Progenitor cell of endocrine pancreas (in vitro differentiated cells): ENCODE measurements around the gene SCN8A. TPM values are rescaled to one million over a fixed set of nuclear protein-coding genes. Genes with fewer than 3 reads are reported as not detected.
"Not testable (repeated sequence)": the region's sequence is repeated elsewhere in the genome, so short reads cannot be mapped to it uniquely, and the experiment has no call there.

Experiments
- DNase-seq: peaks from one replicate; pipeline ENCODE4 v3.0.0; 2021; ENCODE audit warnings: low spot score; ENCODE audit not compliant: unreplicated experiment
- H3K27ac Mint-ChIP-seq: 2 replicates; pipeline ENCODE4 v1.8.0; 2021; ENCODE audit warnings: mild to moderate bottlenecking, moderate library complexity, mixed read lengths
- H3K27me3 Mint-ChIP-seq: 2 replicates; pipeline ENCODE4 v1.8.0; 2021; ENCODE audit warnings: mixed read lengths
- H3K36me3 Mint-ChIP-seq: 2 replicates; pipeline ENCODE4 v1.8.0; 2022; ENCODE audit warnings: mixed read lengths; ENCODE audit not compliant: insufficient read depth
- H3K4me1 Mint-ChIP-seq: 2 replicates; pipeline ENCODE4 v1.8.0; 2021; ENCODE audit warnings: low read depth, mixed read lengths
- H3K4me3 Mint-ChIP-seq: 2 replicates; pipeline ENCODE4 v1.8.0; 2021; ENCODE audit warnings: low read depth, mild to moderate bottlenecking, moderate library complexity, mixed read lengths
- H3K9me3 Mint-ChIP-seq: 2 replicates; pipeline ENCODE4 v1.8.0; 2021; ENCODE audit warnings: low read depth, mixed read lengths
- total RNA-seq: library from RNA; stranded (reverse); gene quantifications from 2 replicates; pipeline ENCODE4 v1.2.1, GENCODE V29; 2021
- TF ChIP-seq, protein P1 (sequence below): fragments of 200-600 bp; sonication (generic); IDR thresholded peaks from one replicate; pipeline ENCODE4 v1.5.0; 2021; ENCODE audit warnings: antibody characterized with exemption, mild to moderate bottlenecking; ENCODE audit not compliant: unreplicated experiment

The SCN8A gene
- total RNA-seq, 1 donor from 2014 or later: 9.8 TPM

DNA sequence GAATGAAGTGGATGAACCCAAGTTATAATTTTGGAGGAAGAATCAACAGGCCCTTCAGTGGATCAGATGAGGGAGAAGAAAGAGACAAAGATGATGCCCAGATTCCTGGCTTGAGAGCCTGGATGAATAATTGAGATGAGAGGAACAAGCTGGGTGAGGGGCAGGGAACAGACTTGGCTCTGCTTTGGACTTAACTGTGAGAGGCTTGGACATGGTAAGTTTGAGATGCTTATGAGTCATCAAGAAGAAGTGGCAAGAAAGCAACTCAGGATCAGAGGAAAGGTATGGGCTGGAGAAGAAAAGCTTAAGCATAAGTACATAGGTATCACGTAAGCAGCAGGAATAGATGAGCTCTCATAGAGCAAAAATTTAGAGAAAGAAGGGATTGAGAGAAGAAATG is 202.2 kb downstream of the SCN8A start:
- Mint-ChIP-seq H3K36me3 (peaks cover 11% of the 10 kb centered on the region), H3K4me3 (no peak overlapping the region), H3K9me3 (no peaks in the 10 kb centered on the region), H3K4me1 (no peaks in the 10 kb centered on the region), H3K27ac (no peak overlapping the region), H3K27me3 (no peaks in the 10 kb centered on the region)
- no peak for DNase-seq
- TF ChIP-seq, protein P1, sequence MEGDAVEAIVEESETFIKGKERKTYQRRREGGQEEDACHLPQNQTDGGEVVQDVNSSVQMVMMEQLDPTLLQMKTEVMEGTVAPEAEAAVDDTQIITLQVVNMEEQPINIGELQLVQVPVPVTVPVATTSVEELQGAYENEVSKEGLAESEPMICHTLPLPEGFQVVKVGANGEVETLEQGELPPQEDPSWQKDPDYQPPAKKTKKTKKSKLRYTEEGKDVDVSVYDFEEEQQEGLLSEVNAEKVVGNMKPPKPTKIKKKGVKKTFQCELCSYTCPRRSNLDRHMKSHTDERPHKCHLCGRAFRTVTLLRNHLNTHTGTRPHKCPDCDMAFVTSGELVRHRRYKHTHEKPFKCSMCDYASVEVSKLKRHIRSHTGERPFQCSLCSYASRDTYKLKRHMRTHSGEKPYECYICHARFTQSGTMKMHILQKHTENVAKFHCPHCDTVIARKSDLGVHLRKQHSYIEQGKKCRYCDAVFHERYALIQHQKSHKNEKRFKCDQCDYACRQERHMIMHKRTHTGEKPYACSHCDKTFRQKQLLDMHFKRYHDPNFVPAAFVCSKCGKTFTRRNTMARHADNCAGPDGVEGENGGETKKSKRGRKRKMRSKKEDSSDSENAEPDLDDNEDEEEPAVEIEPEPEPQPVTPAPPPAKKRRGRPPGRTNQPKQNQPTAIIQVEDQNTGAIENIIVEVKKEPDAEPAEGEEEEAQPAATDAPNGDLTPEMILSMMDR: no peak

DNA sequence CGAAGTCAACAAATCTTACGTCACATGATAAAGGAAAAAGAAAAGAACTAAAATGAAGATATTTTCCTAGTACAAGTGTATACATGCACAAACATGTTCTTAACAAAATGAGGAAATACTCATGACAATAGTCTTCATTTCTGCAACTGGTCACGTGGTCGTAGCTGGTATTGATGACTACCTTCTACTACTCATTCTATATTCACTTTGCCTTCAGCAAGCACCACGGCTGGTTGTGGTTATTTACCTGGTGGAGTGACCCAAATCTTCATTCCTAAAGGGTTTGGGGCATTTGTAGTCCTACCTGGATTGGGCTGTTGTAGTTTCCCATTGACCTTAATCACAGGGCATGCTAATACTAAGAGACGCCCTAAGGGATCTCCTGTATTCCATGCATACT is 206.3 kb downstream of the SCN8A start:
- TF ChIP-seq, protein P1: no peak
- Mint-ChIP-seq H3K9me3 (no peaks in the 10 kb centered on the region), H3K27ac (no peak overlapping the region), H3K4me1 (no peaks in the 10 kb centered on the region), H3K36me3 (peaks cover 2% of the 10 kb centered on the region), H3K4me3 (no peak overlapping the region), H3K27me3 (no peaks in the 10 kb centered on the region)
- DNase-seq: no peak

GRCh38 chr12:51798051-51798450 is 207.0 kb downstream of the SCN8A start:
- not testable (repeated sequence) for H3K4me1 Mint-ChIP-seq, H3K4me3 Mint-ChIP-seq, DNase-seq, H3K36me3 Mint-ChIP-seq, H3K9me3 Mint-ChIP-seq, H3K27me3 Mint-ChIP-seq, H3K27ac Mint-ChIP-seq

DNA sequence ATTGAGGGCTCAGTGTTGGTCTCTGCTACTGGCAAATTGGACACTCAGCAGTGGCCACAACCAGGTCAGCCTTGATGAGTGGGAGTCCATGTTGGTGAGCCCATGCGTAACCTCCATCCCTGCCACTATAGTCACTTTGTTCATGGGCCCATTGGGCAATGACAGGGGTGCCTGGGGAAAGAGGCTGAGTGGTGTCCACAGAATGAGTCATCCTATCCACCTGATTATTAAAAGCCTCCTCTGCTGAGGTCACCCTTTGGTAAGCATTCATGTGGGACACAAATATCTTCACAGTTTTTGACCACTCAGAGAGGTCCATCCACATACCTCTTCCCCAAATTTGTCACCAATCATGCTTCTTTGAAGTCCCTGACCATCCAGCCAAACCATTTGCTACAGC is 207.5 kb downstream of the SCN8A start:
- TF ChIP-seq, protein P1: no peak
- Mint-ChIP-seq H3K27ac (no peak overlapping the region), H3K4me3 (no peak overlapping the region), H3K9me3 (no peaks in the 10 kb centered on the region), H3K36me3 (no peaks in the 10 kb centered on the region), H3K4me1 (no peaks in the 10 kb centered on the region), H3K27me3 (no peaks in the 10 kb centered on the region)
- no peak for DNase-seq

GRCh38 chr12:51801027-51801426 is 210.0 kb downstream of the SCN8A start:
- DNase-seq: no peak
- no peak overlapping the region for H3K27ac Mint-ChIP-seq
- H3K9me3 Mint-ChIP-seq: no peaks in the 10 kb centered on the region
- H3K4me3 Mint-ChIP-seq: no peak overlapping the region
- TF ChIP-seq, protein P1: no peak
- no peaks in the 10 kb centered on the region for H3K4me1 Mint-ChIP-seq
- H3K27me3 Mint-ChIP-seq: no peaks in the 10 kb centered on the region
- no peaks in the 10 kb centered on the region for H3K36me3 Mint-ChIP-seq

- DNase-seq: no peak
- no peak overlapping the region for H3K27ac Mint-ChIP-seq
- TF ChIP-seq, protein P1: no peak
- no peaks in the 10 kb centered on the region for H3K9me3 Mint-ChIP-seq
- H3K27me3 Mint-ChIP-seq: no peaks in the 10 kb centered on the region
- H3K4me3 Mint-ChIP-seq: no peak overlapping the region
- no peaks in the 10 kb centered on the region for H3K4me1 Mint-ChIP-seq
- no peaks in the 10 kb centered on the region for H3K36me3 Mint-ChIP-seq
Observed at GRCh38 chr12:51806896-51807295, 215.9 kb downstream of the SCN8A start.
